ENCODE results near the gene SAMSN1. TPM values are rescaled to one million over a fixed set of nuclear protein-coding genes. Genes with fewer than 3 reads are reported as not detected.
A peak's percentile ranks its signal among the peaks of the same experiment; 100 is the strongest.

SAMSN1 gene
- total RNA-seq, 3 donors from 2014 or later (not counting 1 experiment from before 2014, with no cell fraction given) = 17.7 to 101 (median 18.2) TPM

DNA sequence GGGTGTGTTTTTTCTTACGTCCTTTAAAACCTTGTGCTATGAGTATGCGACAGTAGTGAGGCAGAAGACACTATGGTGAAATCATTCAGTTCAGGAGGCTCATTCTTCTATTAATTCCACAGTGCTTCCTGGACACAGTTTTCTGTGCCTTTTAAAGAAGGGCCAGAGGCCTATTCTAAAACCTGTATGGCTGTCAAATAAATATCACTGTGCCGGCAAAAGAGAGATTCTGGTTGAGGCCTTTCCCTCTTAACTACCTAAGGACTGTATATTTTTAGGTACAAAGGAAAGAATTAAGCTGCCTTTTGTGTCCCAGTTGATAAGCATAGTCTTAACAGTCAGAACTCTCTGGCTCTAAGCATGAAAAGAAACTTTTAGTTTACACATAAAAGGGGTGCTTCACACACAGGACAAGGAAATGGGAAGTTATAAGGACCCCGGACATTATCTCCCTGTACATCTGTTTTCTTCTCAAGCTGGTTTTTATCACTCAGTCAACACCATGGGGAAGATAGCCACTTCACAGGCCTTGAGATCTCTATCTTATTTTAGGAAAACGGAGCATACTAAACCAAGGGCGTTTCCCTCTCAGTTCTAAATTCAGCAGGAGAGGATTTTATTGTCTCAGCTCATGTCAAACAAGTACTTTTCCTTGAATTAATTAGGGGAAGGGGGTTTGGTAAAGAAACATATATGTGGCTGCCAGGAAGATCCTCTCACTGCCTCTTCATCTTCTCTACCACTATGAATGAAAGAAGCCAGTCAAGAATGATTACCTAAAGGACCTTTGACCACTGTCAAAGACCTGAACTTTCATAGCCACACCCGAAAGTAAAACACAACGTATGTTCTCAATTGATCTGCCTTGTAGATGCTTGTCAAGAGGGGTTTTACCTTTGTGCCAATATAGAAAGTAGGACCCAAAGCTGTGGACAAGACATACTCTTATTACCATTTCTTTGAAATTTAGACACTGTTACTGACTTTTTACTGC, 91.8 kb downstream of the SAMSN1 start:
- no peak overlapping the region for H3K4me3 Mint-ChIP-seq

DNA sequence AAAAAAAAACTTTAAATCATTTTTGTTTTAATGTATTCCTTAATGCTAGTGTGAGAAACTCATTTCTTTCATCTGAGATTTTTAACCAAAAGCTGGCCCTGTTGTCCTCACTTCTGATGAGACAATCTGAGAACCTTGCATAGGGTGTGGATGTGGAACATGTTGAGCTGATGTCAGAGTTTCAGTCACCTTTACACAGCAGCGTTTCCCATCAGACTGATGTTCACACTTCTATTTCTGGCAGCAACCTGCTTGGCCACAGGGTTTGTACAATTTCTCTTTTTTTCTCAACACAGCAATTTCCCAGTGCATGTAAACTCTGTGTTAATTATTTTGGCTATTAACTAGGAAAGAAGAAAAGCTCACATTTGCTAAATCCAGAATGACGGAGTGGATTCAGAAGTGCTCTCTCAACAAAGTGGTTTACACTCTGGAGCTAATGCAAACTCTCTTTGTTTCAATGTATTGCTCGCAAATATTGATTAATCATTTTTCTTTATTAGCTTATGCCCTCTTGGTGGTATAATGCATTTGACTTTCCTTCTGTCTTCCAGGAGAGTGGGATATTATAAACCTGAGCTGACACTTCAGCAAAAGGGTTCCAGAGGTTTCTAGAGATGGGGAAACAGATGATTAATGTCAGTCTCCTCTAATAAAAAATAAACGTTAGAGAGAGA, 92.6 kb downstream of the SAMSN1 start:
- Mint-ChIP-seq H3K9me3 (no peaks in the 10 kb centered on the region), H3K4me3 (no peak overlapping the region), H3K27me3 (ENCODE audit: low read depth in 2 of 2) (no peaks in the 10 kb centered on the region), H3K4me1 (peaks cover 8 to 9% of the 10 kb centered on the region in 2 donors), H3K36me3 (no peaks in the 10 kb centered on the region), H3K27ac (no peak overlapping the region)
- TF ChIP-seq, protein P1, sequence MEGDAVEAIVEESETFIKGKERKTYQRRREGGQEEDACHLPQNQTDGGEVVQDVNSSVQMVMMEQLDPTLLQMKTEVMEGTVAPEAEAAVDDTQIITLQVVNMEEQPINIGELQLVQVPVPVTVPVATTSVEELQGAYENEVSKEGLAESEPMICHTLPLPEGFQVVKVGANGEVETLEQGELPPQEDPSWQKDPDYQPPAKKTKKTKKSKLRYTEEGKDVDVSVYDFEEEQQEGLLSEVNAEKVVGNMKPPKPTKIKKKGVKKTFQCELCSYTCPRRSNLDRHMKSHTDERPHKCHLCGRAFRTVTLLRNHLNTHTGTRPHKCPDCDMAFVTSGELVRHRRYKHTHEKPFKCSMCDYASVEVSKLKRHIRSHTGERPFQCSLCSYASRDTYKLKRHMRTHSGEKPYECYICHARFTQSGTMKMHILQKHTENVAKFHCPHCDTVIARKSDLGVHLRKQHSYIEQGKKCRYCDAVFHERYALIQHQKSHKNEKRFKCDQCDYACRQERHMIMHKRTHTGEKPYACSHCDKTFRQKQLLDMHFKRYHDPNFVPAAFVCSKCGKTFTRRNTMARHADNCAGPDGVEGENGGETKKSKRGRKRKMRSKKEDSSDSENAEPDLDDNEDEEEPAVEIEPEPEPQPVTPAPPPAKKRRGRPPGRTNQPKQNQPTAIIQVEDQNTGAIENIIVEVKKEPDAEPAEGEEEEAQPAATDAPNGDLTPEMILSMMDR (IDR thresholded peaks at IDR 0.05) = no peak
- Histone ChIP-seq H3K4me1 (ENCODE audit: control insufficient read depth, insufficient read depth, low read length) (no peaks in the 10 kb centered on the region), H3K36me3 (ENCODE audit: control insufficient read depth, insufficient read depth, low read length) (no peaks in the 10 kb centered on the region), H3K4me3 (ENCODE audit: low read length) (no peak overlapping the region), H3K27ac (ENCODE audit: low read length) (no peak overlapping the region), H3K9me3 (ENCODE audit: control insufficient read depth, insufficient read depth, low read length) (no peaks in the 10 kb centered on the region), H3K27me3 (ENCODE audit: control insufficient read depth, insufficient read depth, low read length) (no peaks in the 10 kb centered on the region)
- ATAC-seq = peak in 1 of 3 donors; percentile 28
- WGBS (ENCODE audit: insufficient coverage) = 40% methylated on average over 3 of the region's 4 CpGs
- peak in 1 of 2 donors; percentile 15 for DNase-seq
- intact Hi-C loops (cut with micrococcal nuclease) = no loop called here

More for the DNA sequence above, 91.8 kb downstream of the SAMSN1 start:
- Mint-ChIP-seq H3K36me3 (no peaks in the 10 kb centered on the region), H3K4me1 (peaks cover 8 to 9% of the 10 kb centered on the region in 2 donors), H3K9me3 (no peaks in the 10 kb centered on the region), H3K27me3 (ENCODE audit: low read depth in 2 of 2) (no peaks in the 10 kb centered on the region), H3K27ac (no peak overlapping the region)
- WGBS (ENCODE audit: insufficient coverage) = 52% methylated on average over 8 of the region's 8 CpGs
- no peaks in the 10 kb centered on the region for H3K9me3 ChIP-seq (ENCODE audit: control insufficient read depth, insufficient read depth, low read length)
- H3K27me3 ChIP-seq (ENCODE audit: control insufficient read depth, insufficient read depth, low read length) = no peaks in the 10 kb centered on the region
- H3K4me1 ChIP-seq (ENCODE audit: control insufficient read depth, insufficient read depth, low read length) = no peaks in the 10 kb centered on the region
- H3K4me3 ChIP-seq (ENCODE audit: low read length) = no peak overlapping the region
- H3K36me3 ChIP-seq (ENCODE audit: control insufficient read depth, insufficient read depth, low read length) = no peaks in the 10 kb centered on the region
- H3K27ac ChIP-seq (ENCODE audit: low read length) = no peak overlapping the region
- intact Hi-C loops (cut with micrococcal nuclease) = no loop called here
- no peak for ATAC-seq
- TF ChIP-seq, protein P1 (IDR thresholded peaks at IDR 0.05) = no peak
- no peak for DNase-seq

DNA sequence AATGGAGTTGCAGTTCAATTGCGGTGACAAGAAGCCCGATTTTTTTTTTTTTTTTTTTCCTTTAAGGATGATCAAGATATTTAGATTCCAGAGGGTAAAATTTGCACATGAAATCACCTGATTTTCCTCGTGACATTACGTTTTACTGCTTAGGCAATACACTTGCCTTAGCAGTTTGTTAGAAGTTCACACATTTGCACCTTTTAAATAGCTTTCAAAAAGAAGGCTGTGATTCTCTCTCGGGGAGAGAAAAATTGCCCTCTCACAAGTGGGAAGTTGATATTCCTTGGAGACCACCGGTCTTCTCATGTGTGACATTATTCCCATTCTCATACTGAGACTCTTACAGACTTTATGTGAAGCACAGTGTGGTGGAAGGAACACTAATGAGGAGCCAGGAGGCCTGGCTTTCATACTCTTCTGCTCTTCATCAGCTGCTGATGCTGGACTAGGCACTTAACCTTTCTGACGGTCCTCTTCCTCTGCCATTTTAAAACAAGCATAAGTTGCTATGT, 93.3 kb downstream of the SAMSN1 start:
- peaks cover 8 to 9% of the 10 kb centered on the region in 2 donors for H3K4me1 Mint-ChIP-seq
- DNase-seq (no peak), ATAC-seq (no peak)
- TF ChIP-seq, protein P1 (IDR thresholded peaks at IDR 0.05) = no peak
- H3K4me3 Mint-ChIP-seq = no peak overlapping the region
- no peaks in the 10 kb centered on the region for H3K9me3 Mint-ChIP-seq
- H3K27ac Mint-ChIP-seq = no peak overlapping the region
- H3K27ac ChIP-seq (ENCODE audit: low read length) = no peak overlapping the region
- 75% methylated on average over 7 of the region's 7 CpGs for WGBS (ENCODE audit: insufficient coverage)
- no peaks in the 10 kb centered on the region for H3K9me3 ChIP-seq (ENCODE audit: control insufficient read depth, insufficient read depth, low read length)
- H3K27me3 ChIP-seq (ENCODE audit: control insufficient read depth, insufficient read depth, low read length) = no peaks in the 10 kb centered on the region
- H3K4me1 ChIP-seq (ENCODE audit: control insufficient read depth, insufficient read depth, low read length) = no peaks in the 10 kb centered on the region
- H3K27me3 Mint-ChIP-seq (ENCODE audit: low read depth in 2 of 2) = no peaks in the 10 kb centered on the region
- no peak overlapping the region for H3K4me3 ChIP-seq (ENCODE audit: low read length)
- H3K36me3 Mint-ChIP-seq = no peaks in the 10 kb centered on the region
- no peaks in the 10 kb centered on the region for H3K36me3 ChIP-seq (ENCODE audit: control insufficient read depth, insufficient read depth, low read length)
- intact Hi-C loops (cut with micrococcal nuclease) = no loop called here
